Ovary (tissue), 9 donors: ENCODE data around the gene LRAT. TPM values are rescaled to one million over a fixed set of nuclear protein-coding genes. Genes with fewer than 3 reads are reported as not detected.
"Not testable (repeated sequence)": the region's sequence is repeated elsewhere in the genome, so short reads cannot be mapped to it uniquely, and the experiment has no call there.

Experiments used
- DNase-seq, 5 donors: peaks; one replicate each; pipeline ENCODE4 v3.0.0-alpha.2; 2019 to 2020
- H3K27ac ChIP-seq, 2 donors: fragments of 200-600 bp; one replicate each; pipeline versions ENCODE4 v1.5.1 to v1.8.0; 2019 to 2022
- H3K27me3 ChIP-seq: fragments of 200-600 bp; one replicate; pipeline ENCODE4 v1.8.0; 2022
- H3K36me3 ChIP-seq: fragments of 200-600 bp; sonication (generic); one replicate; pipeline ENCODE4 v1.5.1; 2019
- H3K4me1 ChIP-seq: one replicate; pipeline ENCODE4 v1.8.1; 2013; ENCODE audit warnings: mild to moderate bottlenecking, moderate library complexity; ENCODE audit not compliant: insufficient read depth
- H3K4me3 ChIP-seq: fragments of 200-600 bp; sonication (generic); one replicate; pipeline ENCODE4 v1.5.1; 2017
- H3K9me3 ChIP-seq, 2 donors: fragments of 200-600 bp in 1 of 2; sonication (generic) in 1 of 2; one replicate each; pipeline versions ENCODE4 v1.5.1 to v1.8.1; 2013 to 2019; ENCODE audit warnings: mild to moderate bottlenecking in 1 of 2, moderate library complexity in 1 of 2
- CTCF ChIP-seq, 3 donors: fragments of 450-650 bp in 2 of 3; fragments of 200-600 bp in 1 of 3; IDR thresholded peaks; one replicate each; pipeline versions ENCODE4 v1.5.1 to v1.8.0; 2016 to 2022; ENCODE audit warnings: antibody characterized with exemption in 3 of 3, mild to moderate bottlenecking in 1 of 3
- EP300 ChIP-seq: sonication (generic); formaldehyde crosslinking; IDR thresholded peaks from one replicate; pipeline ENCODE4 v1.6.1; 2017; ENCODE audit warnings: antibody characterized with exemption
- POLR2A ChIP-seq: fragments of 450-650 bp; IDR thresholded peaks from one replicate; pipeline ENCODE4 v1.6.1; 2017; ENCODE audit warnings: antibody characterized with exemption, mild to moderate bottlenecking, moderate library complexity
- WGBS, 3 donors: extraction: QIAGEN DNeasy Blood & Tissue Kit in 1 of 3; methylation state at CpG; one replicate each; pipeline versions ENCODE4 v1.1.5 to v1.1.7; 2013 to 2017; 5-methylcytosine and 5-hydroxymethylcytosine counted together
- intact Hi-C, 4 donors: fragments of 100-400 bp; cut with DNase I; formaldehyde crosslinking; loops; one replicate each; pipeline versions ENCODE4 v1.11.0 to v1.15.1; 2022 to 2023
- polyA plus RNA-seq, 2 donors: library from polyadenylated mRNA; stranded (reverse); fragments of 200-250 nt in 1 of 2; fragments of 350-450 nt in 1 of 2; fragmentation: Illumina TruSeq in 1 of 2; extraction: RNeasy Lipid Tissue Mini Kit (QIAGEN cat#74804) in 1 of 2; gene quantifications; one replicate each; pipeline ENCODE4 v1.2.3, GENCODE V29; 2013 to 2014
- total RNA-seq, 7 donors: library from RNA; depleted of rRNA in 2 of 7; stranded (reverse); fragments of >200 nt in 2 of 7; fragmentation: NEBNext Ultra II Directional in 3 of 7; extraction: Animal tissue kit (Norgen Biotek cat#: 25700) in 3 of 7; gene quantifications; one replicate each; pipeline versions ENCODE4 v1.1.0 to v1.2.4, GENCODE V29; 2016 to 2023
- donor health status: DM: no; HTN: no; CAD: no; lungs with moderate emphysema.
- donor health status: DM: no; HTN: no; CAD: no.
- donor health status: Bipolar disorder and iron deficiency.
- donor health status: DM: yes; HTN: yes; CAD: no.
- donor health status: DM: no; HTN: no; CAD: no.
- donor health status: DM: yes; HTN: yes; CAD: no.

LRAT gene
- total and polyA plus RNA-seq, 9 donors = 0.05 to 7.9 (median 0.51) TPM

GRCh38 chr4:154722262-154722661 is 21.5 kb upstream of the LRAT start:
- TF ChIP-seq EP300 (no peak), POLR2A (no peak), CTCF (IDR thresholded peaks at IDR 0.05) (no peak)
- Histone ChIP-seq H3K4me1 (no peaks in the 10 kb centered on the region), H3K27me3 (no peaks in the 10 kb centered on the region), H3K27ac (no peak overlapping the region), H3K4me3 (no peak overlapping the region), H3K9me3 (no peaks in the 10 kb centered on the region), H3K36me3 (no peaks in the 10 kb centered on the region)
- intact Hi-C loops = no loop called here
- no peak for DNase-seq

- 78 to 89% (median 87%) methylated on average over 7 of the region's 7 CpGs for WGBS, 3 donors
- H3K36me3 ChIP-seq, H3K4me1 ChIP-seq, DNase-seq, H3K27me3 ChIP-seq, H3K9me3 ChIP-seq, H3K27ac ChIP-seq, intact Hi-C loops, H3K4me3 ChIP-seq: not testable (repeated sequence)
These were observed 20.2 kb upstream of the LRAT start for GRCh38 chr4:154723601-154724000.

- no peaks in the 10 kb centered on the region for H3K36me3 ChIP-seq
- no peak for TF ChIP-seq CTCF (IDR thresholded peaks at IDR 0.05)
- no peak for TF ChIP-seq EP300
- no peak for TF ChIP-seq POLR2A
- H3K9me3 ChIP-seq = no peaks in the 10 kb centered on the region
- H3K4me1 ChIP-seq = no peaks in the 10 kb centered on the region
- H3K27ac ChIP-seq = no peak overlapping the region
- DNase-seq = no peak
- H3K27me3 ChIP-seq = no peaks in the 10 kb centered on the region
- 4 to 35% (median 12%) methylated on average over 1 of the region's 1 CpG for WGBS, 3 donors
- no peak overlapping the region for H3K4me3 ChIP-seq
- intact Hi-C loops = no loop called here
These were observed 16.3 kb upstream of the LRAT start for GRCh38 chr4:154727540-154727939.

- Histone ChIP-seq H3K27me3 (no peaks in the 10 kb centered on the region), H3K9me3 (no peaks in the 10 kb centered on the region), H3K36me3 (no peaks in the 10 kb centered on the region), H3K4me3 (no peak overlapping the region), H3K27ac (no peak overlapping the region), H3K4me1 (no peaks in the 10 kb centered on the region)
- TF ChIP-seq POLR2A (no peak), EP300 (no peak), CTCF (IDR thresholded peaks at IDR 0.05) (no peak)
- no peak for DNase-seq
- intact Hi-C loops = no loop called here
These were observed 12.0 kb upstream of the LRAT start for GRCh38 chr4:154731756-154732155.

GRCh38 chr4:154732669-154733068 is 11.1 kb upstream of the LRAT start:
- no peaks in the 10 kb centered on the region for H3K36me3 ChIP-seq
- WGBS, 3 donors = 81 to 86% (median 82%) methylated on average over 4 of the region's 4 CpGs
- no peak for DNase-seq
- no peaks in the 10 kb centered on the region for H3K4me1 ChIP-seq
- intact Hi-C loops = no loop called here
- H3K9me3 ChIP-seq = no peaks in the 10 kb centered on the region
- TF ChIP-seq CTCF (IDR thresholded peaks at IDR 0.05) (no peak), EP300 (no peak), POLR2A (no peak)
- H3K27me3 ChIP-seq = no peaks in the 10 kb centered on the region
- H3K27ac ChIP-seq = no peak overlapping the region
- H3K4me3 ChIP-seq = no peak overlapping the region
